GM12878 (cell line): ENCODE data around the gene OPN1MW2.
"Not testable (repeated sequence)": the region's sequence is repeated elsewhere in the genome, so short reads cannot be mapped to it uniquely, and the experiment has no call there.

Source experiments
- EZH2 ChIP-seq: IDR thresholded peaks from 2 replicates; pipeline ENCODE4 v1.6.1; 2012; ENCODE audit warnings: low read depth, mild to moderate bottlenecking, control low read depth, inconsistent platforms, low read length, borderline replicate concordance; ENCODE audit not compliant: control insufficient read depth
- POLR2AphosphoS5 ChIP-seq: IDR thresholded peaks from 2 replicates; pipeline ENCODE4 v1.6.1; 2011; ENCODE audit warnings: mild to moderate bottlenecking, low read length, inconsistent platforms
- SP1 ChIP-seq: IDR thresholded peaks from one replicate; pipeline ENCODE4 v1.6.1; 2011; ENCODE audit warnings: low read depth, low read length
- TF ChIP-seq, protein P1 (sequence below): IDR thresholded peaks from 2 replicates; pipeline ENCODE4 v1.6.1; 2011; ENCODE audit warnings: low read depth, mild to moderate bottlenecking, low read length, moderate library complexity, borderline replicate concordance; ENCODE audit errors: extremely low read depth

GRCh38 chrX:154172535-154172943 lies 47.0 kb upstream of the OPN1MW2 start:
- TF ChIP-seq EZH2, SP1, POLR2AphosphoS5: not testable (repeated sequence)
- TF ChIP-seq, protein P1, sequence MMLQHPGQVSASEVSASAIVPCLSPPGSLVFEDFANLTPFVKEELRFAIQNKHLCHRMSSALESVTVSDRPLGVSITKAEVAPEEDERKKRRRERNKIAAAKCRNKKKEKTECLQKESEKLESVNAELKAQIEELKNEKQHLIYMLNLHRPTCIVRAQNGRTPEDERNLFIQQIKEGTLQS, result not testable (repeated sequence)
